Fibroblast of pulmonary artery (primary cell): ENCODE measurements around the gene FXYD4.
A peak's percentile ranks its signal among the peaks of the same experiment; 100 is the strongest.

Experiments used
- DNase-seq: peaks from one replicate; pipeline ENCODE4 v3.0.0-alpha.2; 2010; ENCODE audit warnings: low read depth
- H3K4me3 ChIP-seq: replicated peaks from 2 replicates; pipeline ENCODE4 v1.5.1; 2011; ENCODE audit warnings: low read depth, mild to moderate bottlenecking, control low read depth, low read length, moderate library complexity
- CTCF ChIP-seq: IDR thresholded peaks from 2 replicates; pipeline ENCODE4 v1.5.1; 2011; ENCODE audit warnings: mild to moderate bottlenecking, control low read depth, low read length, inconsistent platforms; ENCODE audit errors: missing control alignments

The FXYD4 gene

GRCh38 chr10:43354330-43354635 is 17.2 kb upstream of the FXYD4 start:
- TF ChIP-seq CTCF: no peak
- no peak overlapping the region for H3K4me3 ChIP-seq
- no peak for DNase-seq

GRCh38 chr10:43354879-43355380 is 16.5 kb upstream of the FXYD4 start:
- no peak overlapping the region for H3K4me3 ChIP-seq
- no peak for TF ChIP-seq CTCF
- DNase-seq: no peak

GRCh38 chr10:43355749-43356371 is 15.6 kb upstream of the FXYD4 start:
- no peak for TF ChIP-seq CTCF
- H3K4me3 ChIP-seq: no peak overlapping the region
- DNase-seq: no peak

- no peak for TF ChIP-seq CTCF
- no peak for DNase-seq
- H3K4me3 ChIP-seq: no peak overlapping the region
Observed at GRCh38 chr10:43360086-43360485, 11.3 kb upstream of the FXYD4 start.

- no peak for DNase-seq
- H3K4me3 ChIP-seq: peak overlapping the region; percentile 48
- TF ChIP-seq CTCF: no peak
Observed at GRCh38 chr10:43361547-43362190, 9.8 kb upstream of the FXYD4 start.

GRCh38 chr10:43362191-43362839 is 9.1 kb upstream of the FXYD4 start:
- DNase-seq: peak; percentile 92
- H3K4me3 ChIP-seq: peak overlapping the region; percentile 48
- TF ChIP-seq CTCF: peak; percentile 44
